NT2/D1 (cell line): Measurements from ENCODE around the gene ZFHX3.

Source experiments
- SUZ12 ChIP-seq: IDR thresholded peaks from 2 replicates; pipeline ENCODE4 v1.6.1; 2011; ENCODE audit not compliant: insufficient read length, insufficient read depth; ENCODE audit errors: extremely low read depth
- YY1 ChIP-seq: IDR thresholded peaks from 2 replicates; pipeline ENCODE4 v1.6.1; 2011; ENCODE audit not compliant: insufficient read length, insufficient read depth

DNA sequence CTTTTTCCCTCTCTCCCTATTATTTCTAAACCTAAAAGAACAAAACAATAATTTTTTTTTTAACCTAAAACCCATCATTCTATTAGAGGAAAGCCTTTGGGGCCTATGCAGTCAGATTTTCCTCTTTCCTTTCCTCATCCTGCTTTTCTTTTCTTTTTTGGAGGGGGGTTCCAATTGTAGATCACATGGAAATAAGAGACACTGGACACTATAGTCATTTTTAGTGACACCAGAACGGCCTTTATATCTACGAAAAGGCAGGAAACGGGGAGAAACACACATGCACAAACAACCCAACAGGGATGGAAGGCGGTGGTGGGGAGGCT is 5.1 kb upstream of the ZFHX3 start:
- TF ChIP-seq YY1 (no peak), SUZ12 (no peak)
